HG03103 (cell line): ENCODE results near the gene CADPS2.

Source experiments
- ATAC-seq: cut with Tn5 transposase; IDR thresholded peaks from one replicate; pipeline ENCODE4 v1.9.1; 2021; ENCODE audit warnings: low read depth; ENCODE audit not compliant: unreplicated experiment

Gene CADPS2

DNA sequence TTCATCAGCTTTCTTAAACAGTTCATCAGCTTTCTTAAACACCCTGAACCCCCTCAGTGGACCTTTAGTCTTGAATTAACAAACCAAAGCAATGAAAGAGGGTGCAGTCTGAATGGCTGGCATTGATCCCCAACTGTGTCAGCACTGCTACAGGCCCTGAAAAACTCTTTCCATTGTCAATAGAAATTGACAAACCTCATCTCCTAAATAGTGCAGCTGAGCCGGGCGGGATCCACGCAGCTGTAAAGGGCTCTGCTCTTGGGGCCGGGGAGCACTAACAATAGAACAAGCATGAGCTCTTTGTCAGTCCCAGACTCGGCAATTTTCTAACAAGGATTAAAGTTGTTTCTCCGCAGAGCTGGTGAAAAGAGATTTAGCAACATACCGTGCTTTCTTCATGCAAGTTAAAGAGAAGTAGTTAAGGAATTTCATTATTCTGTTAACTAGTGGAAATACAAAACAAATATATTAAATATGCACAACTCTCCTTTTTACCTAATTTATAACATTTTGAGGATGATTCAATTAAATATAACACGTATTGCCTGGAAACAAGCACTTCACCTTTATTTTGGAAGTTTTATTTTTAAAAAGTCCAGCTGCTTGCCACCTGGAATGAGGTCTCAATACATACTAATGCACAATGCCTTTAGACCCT, 557.0 kb downstream of the CADPS2 start:
- no peak for ATAC-seq

- no peak for ATAC-seq
Observed at GRCh38 chr7:122327969-122328368, 558.3 kb downstream of the CADPS2 start.

DNA sequence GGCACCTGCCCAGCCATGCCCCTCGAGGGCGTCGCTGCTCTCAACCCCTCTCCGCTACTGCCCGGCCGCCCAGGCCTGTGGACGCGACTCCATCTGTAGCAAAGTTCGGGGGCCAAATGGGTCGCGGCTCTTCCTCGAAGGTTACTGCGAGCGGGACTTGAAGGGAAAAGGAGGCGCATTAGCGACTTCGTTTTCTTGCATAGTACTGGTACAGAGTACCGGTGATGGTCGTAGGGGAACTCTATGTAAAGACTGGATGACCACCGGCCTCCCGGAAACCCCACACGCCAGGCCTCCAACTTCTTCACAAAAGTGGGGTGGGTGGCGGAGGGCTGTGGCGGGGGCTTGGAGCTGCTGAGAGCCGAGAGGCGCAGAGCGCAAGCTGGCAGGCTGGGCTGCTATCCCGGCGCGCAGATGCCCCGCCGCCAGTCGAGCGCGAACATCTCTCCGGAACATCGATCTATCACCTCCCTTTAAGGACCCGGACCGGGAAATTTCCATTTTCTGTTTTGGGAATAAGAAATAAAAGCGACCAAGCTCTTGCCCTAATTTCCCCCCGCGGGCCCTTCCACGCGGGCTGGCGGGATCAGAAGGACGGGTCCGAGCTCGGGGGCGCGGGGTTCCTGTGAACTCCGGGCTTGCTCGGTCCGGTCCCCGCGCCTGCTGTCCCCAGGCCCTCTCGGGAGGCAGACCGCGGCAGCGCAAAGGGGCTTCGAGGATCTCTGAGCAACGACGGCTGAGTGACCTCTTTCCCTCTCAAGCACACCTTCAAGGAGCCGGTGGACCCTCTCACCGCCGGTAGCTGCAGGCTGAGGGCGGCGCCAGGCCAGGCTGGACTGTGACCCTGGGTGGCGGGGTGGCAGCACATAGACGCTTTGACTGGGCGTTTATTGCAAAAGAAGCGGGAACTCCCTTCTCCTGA, 569.5 kb downstream of the CADPS2 start:
- no peak for ATAC-seq

DNA sequence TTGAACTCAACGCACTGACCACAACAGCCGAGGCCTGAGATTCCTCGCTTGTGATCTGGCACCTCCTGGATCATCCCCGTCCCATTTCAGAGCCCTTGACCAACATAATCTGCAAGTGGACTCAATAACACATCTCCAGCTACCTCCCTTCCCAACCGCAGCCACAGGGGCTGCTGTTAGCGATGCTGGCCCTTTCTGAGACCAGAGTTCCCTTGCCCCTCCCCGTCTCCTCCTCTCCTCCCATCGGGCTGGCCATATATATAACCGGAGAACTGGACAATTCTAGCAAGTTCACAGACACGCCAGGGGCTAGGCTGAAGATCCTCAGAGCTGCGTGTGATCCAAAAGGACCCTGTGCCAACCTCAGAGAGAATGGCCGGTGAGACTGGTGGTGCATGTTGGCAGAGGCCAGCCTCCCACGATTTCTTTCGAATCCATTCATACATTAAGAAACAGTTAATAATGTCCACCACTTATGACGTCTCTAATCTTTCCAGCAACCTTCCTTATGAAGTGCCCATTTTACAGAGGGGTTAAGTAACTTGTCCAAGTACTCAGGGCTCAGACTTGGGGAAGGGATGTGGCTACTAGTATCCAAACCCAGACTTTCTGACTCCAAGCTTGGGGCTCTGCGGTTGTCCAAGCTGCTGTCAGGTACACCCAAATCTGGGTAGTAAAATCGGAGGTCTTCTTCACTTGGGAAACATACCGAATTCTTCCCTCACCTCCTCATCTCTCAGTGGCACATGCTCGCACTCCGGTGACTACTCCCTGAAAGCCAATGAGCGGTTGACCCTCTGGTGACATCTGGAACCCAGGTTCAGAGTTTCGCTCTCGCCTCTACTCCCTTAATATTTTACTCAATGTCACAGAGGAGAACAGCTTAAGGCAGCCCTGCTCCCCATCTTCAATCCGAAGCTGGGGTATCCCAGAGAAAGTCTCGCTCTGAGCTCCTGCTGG, 570.5 kb downstream of the CADPS2 start:
- ATAC-seq = no peak

DNA sequence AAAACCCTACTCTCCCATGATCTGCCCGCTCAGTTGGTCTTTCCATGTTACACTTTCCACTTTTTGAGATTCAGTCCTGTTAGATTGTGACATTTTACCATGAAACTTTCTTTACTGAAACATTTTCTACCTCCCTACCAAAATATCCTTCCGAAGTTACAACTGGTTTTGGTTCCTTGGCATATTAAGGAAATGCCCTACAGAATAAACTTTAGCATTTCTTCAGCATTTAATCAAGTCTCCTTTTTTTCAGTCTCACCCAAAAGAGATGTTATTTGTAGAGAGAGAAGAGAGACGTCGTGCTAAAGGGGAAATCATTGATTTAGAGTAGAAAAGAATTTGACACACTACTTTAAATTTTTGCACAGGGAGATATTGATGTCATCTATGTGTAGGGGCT, 572.0 kb downstream of the CADPS2 start:
- no peak for ATAC-seq

DNA sequence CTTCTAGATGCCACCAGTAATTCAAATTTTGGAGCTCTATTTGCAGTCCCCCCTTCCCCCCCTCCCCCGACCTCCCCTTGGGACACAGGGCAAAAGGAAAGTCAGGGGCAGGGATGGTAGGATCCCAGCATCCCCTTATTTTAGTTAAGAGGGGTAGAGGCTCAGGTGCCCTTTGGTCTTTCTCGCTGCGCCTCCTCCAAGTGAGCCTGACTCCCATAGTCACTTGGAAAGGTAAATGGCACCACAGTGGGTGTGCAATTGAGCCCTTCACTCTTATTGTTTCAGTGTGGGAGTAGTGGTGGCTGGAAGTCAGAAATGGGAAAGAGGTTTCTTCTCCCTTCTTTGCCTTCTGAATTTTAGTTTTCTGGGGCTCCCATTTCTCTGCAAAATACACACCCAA, 573.5 kb downstream of the CADPS2 start:
- ATAC-seq = no peak

GRCh38 chr7:122311734-122312450, 574.4 kb downstream of the CADPS2 start:
- ATAC-seq = no peak

- no peak for ATAC-seq
Observed at GRCh38 chr7:122311050-122311700, 575.1 kb downstream of the CADPS2 start.

DNA sequence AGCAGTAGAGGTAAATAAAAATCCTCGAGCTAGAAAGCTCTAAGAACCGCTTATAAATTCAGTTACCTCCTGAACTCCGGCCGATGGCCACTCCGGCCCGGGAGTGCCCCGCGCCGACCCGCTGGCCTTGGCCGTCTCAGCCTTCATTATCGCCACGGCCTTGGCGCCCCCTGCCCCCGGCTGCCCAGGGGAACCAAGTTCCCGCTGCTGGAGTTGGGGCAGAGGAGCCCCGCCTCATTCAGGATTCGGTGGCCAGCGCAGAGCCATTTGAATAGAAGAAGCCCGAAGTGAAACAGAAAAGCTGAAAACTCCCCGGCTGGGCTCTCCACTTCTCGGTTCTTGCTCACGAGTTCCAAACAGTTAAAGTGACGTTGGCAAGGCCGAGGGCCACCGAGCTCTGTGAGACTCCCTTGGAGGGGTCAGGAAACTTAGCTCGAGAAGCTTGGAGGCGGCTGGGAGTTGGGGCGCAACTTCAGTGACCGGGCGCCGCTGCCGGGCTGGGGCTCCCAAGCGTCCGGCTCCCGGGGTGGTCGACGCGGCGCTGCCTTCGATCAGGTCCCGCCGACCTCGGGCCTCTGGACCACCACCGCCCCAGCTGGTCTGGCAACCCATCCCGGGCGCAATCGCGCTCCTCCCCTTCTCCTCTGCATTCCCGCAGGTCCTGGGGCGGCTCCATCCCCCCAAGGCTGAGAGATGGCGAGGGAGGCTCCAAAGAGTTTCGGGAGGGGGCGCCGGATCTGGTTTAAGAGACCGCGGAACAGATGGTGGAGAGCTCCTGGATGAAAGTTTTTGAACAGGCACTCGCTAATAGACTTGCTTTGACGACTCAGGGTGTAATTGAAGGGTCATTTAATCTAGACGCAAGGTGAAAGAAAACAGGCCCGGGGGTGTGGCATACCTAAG, 575.9 kb downstream of the CADPS2 start:
- ATAC-seq = no peak

DNA sequence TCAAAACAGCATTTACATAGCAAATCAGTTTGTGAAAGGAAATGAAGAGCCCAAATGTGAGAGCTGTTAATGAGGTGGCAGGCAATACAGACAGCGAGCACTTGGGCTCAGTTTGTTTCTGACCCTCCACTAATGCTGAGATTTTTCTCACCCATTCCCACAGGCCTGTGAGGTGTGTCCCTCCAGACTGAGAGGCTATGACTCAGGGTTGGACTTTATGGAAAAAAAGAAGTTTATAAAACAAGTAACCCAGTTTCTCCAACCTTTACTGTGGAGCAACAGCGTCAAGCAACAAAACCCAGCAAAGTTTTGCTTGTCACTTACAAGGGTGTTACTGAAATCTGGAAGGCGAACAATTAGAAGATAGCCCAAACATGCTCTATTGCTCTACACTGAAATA, 576.8 kb downstream of the CADPS2 start:
- ATAC-seq = no peak

GRCh38 chr7:122307228-122307621, 579.0 kb downstream of the CADPS2 start:
- ATAC-seq = no peak

DNA sequence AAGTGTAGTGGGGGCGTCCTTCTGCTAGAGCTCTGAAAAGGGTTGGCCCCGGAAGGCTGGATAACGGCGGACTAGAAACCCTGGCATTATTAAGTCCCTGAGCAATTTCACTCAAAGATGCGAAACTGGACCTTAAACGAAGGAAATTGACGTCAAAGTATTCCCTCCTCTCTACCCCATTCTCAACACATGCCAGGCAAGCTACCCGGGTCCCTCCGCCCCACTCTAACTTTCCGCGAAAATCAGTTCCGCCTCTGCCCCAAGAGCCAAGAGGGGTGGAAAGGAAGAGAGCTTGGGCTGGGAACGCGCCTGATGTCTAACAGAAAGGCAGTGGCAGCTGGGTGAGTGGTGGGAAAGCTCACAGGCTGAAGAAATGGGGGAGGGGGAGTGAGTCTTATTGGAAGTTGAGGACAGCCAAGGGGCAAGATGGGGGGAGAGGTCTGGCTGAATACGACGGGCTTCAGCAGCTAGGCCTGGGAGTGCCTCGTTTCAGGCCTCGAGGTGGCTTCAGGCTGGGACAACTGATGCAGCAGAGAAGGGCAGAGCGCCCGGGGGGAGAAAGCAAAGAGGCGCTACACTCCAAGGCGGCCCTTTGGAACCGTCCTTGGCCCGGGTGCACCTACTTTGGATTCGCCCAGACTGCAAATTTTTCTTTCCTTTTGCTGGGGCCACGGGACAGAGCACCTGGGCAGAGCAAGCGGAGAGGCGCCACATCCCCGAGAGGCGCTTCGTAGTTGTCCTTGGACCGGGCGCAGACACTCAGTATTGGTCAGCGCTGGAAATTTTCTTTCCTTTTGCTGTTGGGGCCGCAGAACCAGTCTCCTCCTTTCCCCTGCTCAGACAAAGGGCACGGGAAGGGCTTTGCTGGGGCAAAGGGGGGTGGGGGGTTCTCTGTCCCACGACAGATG, 579.7 kb downstream of the CADPS2 start:
- no peak for ATAC-seq

GRCh38 chr7:122305475-122306319, 580.6 kb downstream of the CADPS2 start:
- ATAC-seq = no peak

- no peak for ATAC-seq
Observed at GRCh38 chr7:122304996-122305421, 581.3 kb downstream of the CADPS2 start.

- ATAC-seq = no peak
Observed at GRCh38 chr7:122304319-122304975, 581.8 kb downstream of the CADPS2 start, which contains the start of gene FEZF1. Gene FEZF1 (minus strand): TSS chr7:122304750. CDS start chr7:122304437, 313 bp downstream.
